GM19025 (cell line): Measurements from ENCODE around the gene MOV10.
"Not testable (repeated sequence)": the region's sequence is repeated elsewhere in the genome, so short reads cannot be mapped to it uniquely, and the experiment has no call there.

Source experiments
- ATAC-seq: cut with Tn5 transposase; IDR thresholded peaks from one replicate; pipeline ENCODE4 v1.9.1; 2021; ENCODE audit warnings: mild to moderate bottlenecking, low read depth, moderate library complexity; ENCODE audit not compliant: unreplicated experiment

The MOV10 gene

GRCh38 chr1:112711041-112711440 is 36.6 kb downstream of the MOV10 start:
- ATAC-seq, result no peak

- no peak for ATAC-seq
Measured at GRCh38 chr1:112711670-112712069, 37.2 kb downstream of the MOV10 start.

GRCh38 chr1:112712191-112712590 is 37.7 kb downstream of the MOV10 start:
- ATAC-seq, result no peak

- no peak for ATAC-seq
Measured at GRCh38 chr1:112712701-112713128, 38.3 kb downstream of the MOV10 start.

GRCh38 chr1:112713466-112714312 is 39.2 kb downstream of the MOV10 start:
- ATAC-seq, result no peak

- no peak for ATAC-seq
Measured at GRCh38 chr1:112714313-112715263, 40.1 kb downstream of the MOV10 start.

GRCh38 chr1:112715264-112716053 is 41.0 kb downstream of the MOV10 start, which contains the start of gene PPM1J:
Gene PPM1J, minus strand, starts transcription at chr1:112715332. Its CDS starts 31 bp downstream, at chr1:112715301.
- ATAC-seq, result peak; percentile 77

GRCh38 chr1:112716133-112716720 is 41.8 kb downstream of the MOV10 start:
- no peak for ATAC-seq

- no peak for ATAC-seq
Measured at GRCh38 chr1:112717263-112717873, 42.9 kb downstream of the MOV10 start.

- ATAC-seq, result no peak
Measured at GRCh38 chr1:112718691-112719418, 44.4 kb downstream of the MOV10 start.

GRCh38 chr1:112719706-112720105 is 45.2 kb downstream of the MOV10 start:
- no peak for ATAC-seq

- ATAC-seq, result no peak
Measured at GRCh38 chr1:112720800-112721199, 46.3 kb downstream of the MOV10 start.

GRCh38 chr1:112721294-112721693 is 46.8 kb downstream of the MOV10 start:
- not testable (repeated sequence) for ATAC-seq

- no peak for ATAC-seq
Measured at GRCh38 chr1:112721966-112722524, 47.6 kb downstream of the MOV10 start.

GRCh38 chr1:112722601-112723510 is 48.4 kb downstream of the MOV10 start:
- ATAC-seq, result no peak

- no peak for ATAC-seq
Measured at GRCh38 chr1:112723511-112723839, 49.0 kb downstream of the MOV10 start.

GRCh38 chr1:112724240-112724639 is 49.8 kb downstream of the MOV10 start:
- not testable (repeated sequence) for ATAC-seq

- ATAC-seq, result no peak
Measured at GRCh38 chr1:112727716-112728115, 53.3 kb downstream of the MOV10 start.
